NT2/D1 (cell line): Measurements from ENCODE around the gene TPSAB1.

Experiments
- SUZ12 ChIP-seq: IDR thresholded peaks from 2 replicates; pipeline ENCODE4 v1.6.1; 2011; ENCODE audit not compliant: insufficient read length, insufficient read depth; ENCODE audit errors: extremely low read depth
- YY1 ChIP-seq: IDR thresholded peaks from 2 replicates; pipeline ENCODE4 v1.6.1; 2011; ENCODE audit not compliant: insufficient read length, insufficient read depth
- ZNF274 ChIP-seq: IDR thresholded peaks from 2 replicates; pipeline ENCODE4 v1.6.1; 2011; ENCODE audit warnings: mild to moderate bottlenecking, low read depth, low read length

DNA sequence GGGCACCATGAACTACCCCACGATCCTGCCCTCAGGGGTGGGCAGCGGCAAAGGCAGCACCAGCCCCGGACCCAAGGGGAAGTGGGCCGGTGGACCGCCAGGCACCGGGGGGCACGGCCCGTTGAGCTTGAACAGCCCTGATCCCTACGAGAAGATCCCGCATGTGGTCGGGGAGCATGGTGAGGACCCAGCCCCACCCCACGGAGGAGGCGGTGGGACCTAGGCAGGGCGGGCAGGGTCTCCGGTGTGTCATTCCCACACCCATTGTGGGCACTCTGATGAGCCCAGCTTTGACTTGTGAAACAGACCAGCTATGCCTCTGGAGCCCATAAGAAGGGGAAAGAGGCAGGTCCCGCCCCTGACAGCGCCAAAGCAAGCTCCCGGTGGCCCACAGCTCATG is 38.2 kb upstream of the TPSAB1 start:
- TF ChIP-seq ZNF274 = no peak
- no peak for TF ChIP-seq YY1
- TF ChIP-seq SUZ12 = no peak
